Vagina (tissue), 2 donors: ENCODE data around the gene STK26. TPM values are rescaled to one million over a fixed set of nuclear protein-coding genes. Genes with fewer than 3 reads are reported as not detected.
"Not testable (repeated sequence)": the region's sequence is repeated elsewhere in the genome, so short reads cannot be mapped to it uniquely, and the experiment has no call there.

Experiments used
- DNase-seq, 2 donors: peaks; one replicate each; pipeline ENCODE4 v3.0.0-alpha.2; 2017; ENCODE audit errors: extremely low spot score in 2 of 2
- H3K27ac ChIP-seq: fragments of 200-600 bp; sonication (generic); one replicate; pipeline ENCODE4 v1.5.1; 2019
- H3K27me3 ChIP-seq: fragments of 200-600 bp; sonication (generic); one replicate; pipeline ENCODE4 v1.5.1; 2019
- H3K36me3 ChIP-seq, 2 donors: fragments of 200-600 bp; sonication (generic); one replicate each; pipeline ENCODE4 v1.5.1; 2017 to 2019
- H3K4me1 ChIP-seq: fragments of 200-600 bp; sonication (generic); one replicate; pipeline ENCODE4 v1.5.1; 2019
- H3K4me3 ChIP-seq, 2 donors: fragments of 200-600 bp; sonication (generic); 1 replicate in 1 of 2; 2 replicates in 1 of 2; pipeline ENCODE4 v1.5.1; 2016 to 2019
- H3K9me3 ChIP-seq: fragments of 200-600 bp; sonication (generic); one replicate; pipeline ENCODE4 v1.5.1; 2019
- POLR2A ChIP-seq, 2 donors: fragments of 450-650 bp; IDR thresholded peaks; one replicate each; pipeline ENCODE4 v1.6.1; 2017; ENCODE audit warnings: antibody characterized with exemption in 2 of 2, mild to moderate bottlenecking in 2 of 2, moderate library complexity in 2 of 2
- POLR2AphosphoS5 ChIP-seq, 2 donors: sonication (generic); formaldehyde crosslinking; IDR thresholded peaks; one replicate each; pipeline ENCODE4 v1.9.0; 2017; ENCODE audit warnings: antibody characterized with exemption in 2 of 2, mild to moderate bottlenecking in 2 of 2, low read depth in 1 of 2; ENCODE audit not compliant: insufficient read depth in 1 of 2
- intact Hi-C: fragments of 100-400 bp; cut with DNase I; formaldehyde crosslinking; loops from one replicate; pipeline ENCODE4 v1.15.1; 2023
- total RNA-seq: library from RNA; depleted of rRNA; stranded (reverse); fragments of >200 nt; gene quantifications from one replicate; pipeline ENCODE4 v1.2.3, GENCODE V29; 2016
- TF ChIP-seq, protein P1 (sequence below), 3 experiments: fragments of 450-650 bp in 2 of 3; fragments of 200-600 bp in 1 of 3; sonication (generic) in 1 of 3; IDR thresholded peaks; one replicate each; pipeline ENCODE4 v1.5.1; 2017 to 2019; ENCODE audit warnings: antibody characterized with exemption in 3 of 3, mild to moderate bottlenecking in 2 of 3, moderate library complexity in 2 of 3

The STK26 gene
- total RNA-seq, 1 donor from 2014 or later, result 18.9 TPM

DNA sequence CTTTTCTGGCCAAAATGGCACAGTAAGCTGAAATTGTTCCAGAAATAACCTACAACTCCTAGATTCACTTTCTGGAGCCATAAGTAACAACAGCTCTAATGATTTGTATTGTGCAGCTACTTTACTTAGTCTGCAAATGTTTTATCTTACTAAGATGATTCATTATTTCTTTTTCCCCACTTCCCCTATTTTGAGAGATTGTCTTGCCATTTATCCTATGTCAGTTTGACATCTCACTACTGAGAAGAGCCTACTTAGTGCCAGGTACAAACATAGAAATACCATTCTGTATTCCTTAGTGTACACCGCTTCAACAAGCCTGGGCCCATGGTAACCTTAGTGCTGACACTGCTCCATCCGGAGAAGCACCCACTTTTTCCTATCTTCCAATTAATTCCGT lies 13.8 kb upstream of the STK26 start:
- Histone ChIP-seq H3K36me3 (no peaks in the 10 kb centered on the region), H3K27ac (no peak overlapping the region), H3K4me1 (no peaks in the 10 kb centered on the region), H3K9me3 (no peaks in the 10 kb centered on the region), H3K4me3 (no peak overlapping the region), H3K27me3 (no peaks in the 10 kb centered on the region)
- no peak for DNase-seq
- intact Hi-C loops, result no loop called here
- TF ChIP-seq POLR2AphosphoS5 (IDR thresholded peaks at IDR 0.05; ENCODE audit: insufficient read depth in 1 of 2, low read depth in 1 of 2), result no peak
- TF ChIP-seq, protein P1, sequence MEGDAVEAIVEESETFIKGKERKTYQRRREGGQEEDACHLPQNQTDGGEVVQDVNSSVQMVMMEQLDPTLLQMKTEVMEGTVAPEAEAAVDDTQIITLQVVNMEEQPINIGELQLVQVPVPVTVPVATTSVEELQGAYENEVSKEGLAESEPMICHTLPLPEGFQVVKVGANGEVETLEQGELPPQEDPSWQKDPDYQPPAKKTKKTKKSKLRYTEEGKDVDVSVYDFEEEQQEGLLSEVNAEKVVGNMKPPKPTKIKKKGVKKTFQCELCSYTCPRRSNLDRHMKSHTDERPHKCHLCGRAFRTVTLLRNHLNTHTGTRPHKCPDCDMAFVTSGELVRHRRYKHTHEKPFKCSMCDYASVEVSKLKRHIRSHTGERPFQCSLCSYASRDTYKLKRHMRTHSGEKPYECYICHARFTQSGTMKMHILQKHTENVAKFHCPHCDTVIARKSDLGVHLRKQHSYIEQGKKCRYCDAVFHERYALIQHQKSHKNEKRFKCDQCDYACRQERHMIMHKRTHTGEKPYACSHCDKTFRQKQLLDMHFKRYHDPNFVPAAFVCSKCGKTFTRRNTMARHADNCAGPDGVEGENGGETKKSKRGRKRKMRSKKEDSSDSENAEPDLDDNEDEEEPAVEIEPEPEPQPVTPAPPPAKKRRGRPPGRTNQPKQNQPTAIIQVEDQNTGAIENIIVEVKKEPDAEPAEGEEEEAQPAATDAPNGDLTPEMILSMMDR (IDR thresholded peaks at IDR 0.05), result no peak
- no peak for TF ChIP-seq POLR2A (IDR thresholded peaks at IDR 0.05)

DNA sequence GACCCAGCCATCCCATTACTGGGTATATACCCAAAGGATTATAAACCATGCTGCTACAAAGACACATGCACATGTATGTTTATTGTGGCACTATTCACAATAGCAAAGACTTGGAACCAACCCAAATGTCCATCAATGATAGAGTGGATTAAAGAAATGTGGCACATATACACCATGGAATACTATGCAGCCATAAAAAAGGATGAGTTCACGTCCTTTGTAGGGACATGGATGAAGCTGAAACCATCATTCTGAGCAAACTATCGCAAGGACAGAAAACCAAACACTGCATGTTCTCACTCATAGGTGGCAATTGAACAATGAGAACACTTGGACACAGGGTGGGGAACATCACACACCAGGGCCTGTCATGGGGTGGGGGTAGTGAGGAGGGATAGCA lies 12.9 kb upstream of the STK26 start:
- H3K27ac ChIP-seq, H3K4me3 ChIP-seq, H3K4me1 ChIP-seq, H3K9me3 ChIP-seq, intact Hi-C loops, H3K36me3 ChIP-seq, DNase-seq, H3K27me3 ChIP-seq: not testable (repeated sequence)

DNA sequence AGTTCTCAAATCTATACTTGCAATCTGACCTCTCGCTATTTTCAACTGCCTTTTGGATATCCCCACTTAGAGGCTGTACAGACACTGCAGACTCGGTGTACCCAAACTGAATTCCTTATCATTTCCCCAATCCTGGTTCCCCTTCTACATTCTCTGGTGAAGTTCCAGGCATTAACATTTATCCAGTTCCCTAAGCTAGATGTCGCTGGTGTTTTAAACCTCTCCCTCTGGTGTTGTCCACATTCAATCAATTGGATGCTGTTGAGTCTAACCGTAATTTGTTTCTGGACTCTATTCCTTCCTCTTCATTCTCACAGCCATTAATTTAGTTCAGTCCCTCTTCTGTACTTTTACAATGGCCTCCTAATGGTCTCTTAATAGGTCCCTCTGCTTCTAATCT lies 7.2 kb upstream of the STK26 start:
- H3K4me3 ChIP-seq, result no peak overlapping the region
- no peak for DNase-seq
- no peak overlapping the region for H3K27ac ChIP-seq
- no peaks in the 10 kb centered on the region for H3K4me1 ChIP-seq
- H3K9me3 ChIP-seq, result no peaks in the 10 kb centered on the region
- intact Hi-C loops, result no loop called here
- TF ChIP-seq POLR2AphosphoS5 (IDR thresholded peaks at IDR 0.05; ENCODE audit: insufficient read depth in 1 of 2, low read depth in 1 of 2) (no peak), POLR2A (IDR thresholded peaks at IDR 0.05) (no peak)
- TF ChIP-seq, protein P1 (IDR thresholded peaks at IDR 0.05), result no peak
- no peaks in the 10 kb centered on the region for H3K36me3 ChIP-seq
- no peaks in the 10 kb centered on the region for H3K27me3 ChIP-seq

DNA sequence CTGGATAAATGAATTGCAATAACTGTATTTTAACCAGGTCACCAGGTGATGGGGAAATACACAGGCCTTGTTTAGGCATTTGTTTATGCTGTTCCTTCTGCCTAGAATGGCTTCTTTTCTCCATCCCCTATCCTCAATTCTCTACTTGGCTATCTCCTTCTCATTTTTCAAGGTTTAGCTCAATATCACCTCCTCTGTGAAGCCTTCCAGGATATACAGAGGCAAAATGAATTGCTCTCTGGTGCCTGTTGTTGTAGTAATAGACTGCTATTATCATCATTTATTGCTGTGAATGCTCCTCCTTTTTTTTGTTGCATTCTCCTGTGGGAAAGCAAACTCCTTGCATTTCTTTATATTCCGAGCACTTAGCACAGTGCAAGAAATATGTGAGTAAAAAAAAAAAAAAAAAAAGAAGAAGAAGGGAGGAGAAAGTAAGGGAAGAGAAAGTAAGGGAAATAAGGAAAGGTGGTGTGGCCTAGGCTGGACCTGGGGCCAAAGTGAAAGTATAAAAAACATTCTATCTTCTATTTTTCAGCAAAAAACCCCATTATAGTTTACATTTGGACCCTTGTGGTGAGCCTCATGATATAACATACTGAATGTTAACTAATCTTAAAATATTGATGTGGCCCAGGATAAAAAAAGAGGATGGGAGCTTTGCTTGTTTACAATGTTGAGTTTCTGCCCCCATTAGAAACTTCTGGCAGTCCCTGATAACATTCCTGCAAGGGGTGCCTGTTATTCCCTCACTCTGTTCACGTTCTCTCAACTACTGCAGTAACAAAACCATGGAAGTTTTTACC lies 6.3 kb upstream of the STK26 start:
- Histone ChIP-seq H3K27ac (no peak overlapping the region), H3K36me3 (no peaks in the 10 kb centered on the region), H3K4me3 (no peak overlapping the region), H3K27me3 (no peaks in the 10 kb centered on the region), H3K4me1 (no peaks in the 10 kb centered on the region), H3K9me3 (no peaks in the 10 kb centered on the region)
- intact Hi-C loops, result no loop called here
- DNase-seq, result no peak
- no peak for TF ChIP-seq POLR2AphosphoS5 (IDR thresholded peaks at IDR 0.05; ENCODE audit: insufficient read depth in 1 of 2, low read depth in 1 of 2)
- no peak for TF ChIP-seq POLR2A (IDR thresholded peaks at IDR 0.05)
- TF ChIP-seq, protein P1 (IDR thresholded peaks at IDR 0.05), result no peak

DNA sequence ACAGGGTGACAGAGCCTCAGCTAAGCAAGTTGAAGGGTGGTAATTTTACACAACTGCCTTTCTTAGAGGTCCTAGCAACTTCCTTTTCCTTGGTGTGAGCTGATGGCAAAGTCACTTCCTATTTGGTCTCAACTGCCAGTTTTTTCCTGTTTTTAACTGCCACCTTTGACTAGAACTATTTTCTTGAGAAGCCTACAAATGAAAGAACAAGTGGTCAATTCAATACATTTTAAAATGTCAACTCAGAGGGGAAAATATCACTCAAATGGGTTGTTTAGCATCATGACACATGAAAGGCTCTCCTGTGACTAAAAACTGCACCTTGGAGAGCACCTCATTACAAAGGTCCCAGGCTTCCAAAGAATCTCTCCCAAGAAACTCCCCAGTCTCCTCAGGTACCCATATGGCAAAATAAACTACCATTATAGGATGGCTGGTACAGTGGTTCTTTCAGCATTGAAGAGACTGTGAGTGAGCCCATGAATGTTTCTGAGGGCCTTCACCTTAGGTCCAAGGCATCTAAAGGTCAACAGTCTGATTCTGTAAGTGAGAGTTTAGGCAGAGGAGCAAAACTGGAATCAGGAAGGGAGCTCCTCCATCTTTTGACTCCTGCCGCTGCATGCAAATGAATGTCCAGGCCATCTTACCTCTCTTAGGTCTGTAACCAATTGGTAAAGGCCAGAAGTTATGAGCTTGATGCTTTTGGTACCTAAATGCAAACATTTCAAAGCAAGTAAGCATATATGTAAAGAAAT lies 5.5 kb upstream of the STK26 start:
- Histone ChIP-seq H3K4me1 (no peaks in the 10 kb centered on the region), H3K27me3 (no peaks in the 10 kb centered on the region), H3K9me3 (no peaks in the 10 kb centered on the region), H3K36me3 (no peaks in the 10 kb centered on the region), H3K4me3 (no peak overlapping the region), H3K27ac (no peak overlapping the region)
- TF ChIP-seq POLR2AphosphoS5 (IDR thresholded peaks at IDR 0.05; ENCODE audit: insufficient read depth in 1 of 2, low read depth in 1 of 2) (no peak), POLR2A (IDR thresholded peaks at IDR 0.05) (no peak)
- TF ChIP-seq, protein P1 (IDR thresholded peaks at IDR 0.05), result no peak
- intact Hi-C loops, result no loop called here
- DNase-seq, result no peak
